Calu3 (cell line): Measurements from ENCODE around the gene ERCC2. TPM values are rescaled to one million over a fixed set of nuclear protein-coding genes. Genes with fewer than 3 reads are reported as not detected.

ENCODE experiments used
- Bru-seq: library from RNA; stranded (reverse); fragments of 400-500 nt; gene quantifications from one replicate; lab custom pipeline; 2021; lab: Mats Ljungman, UMichigan
- BruChase-seq, 2 experiments: library from RNA; stranded (reverse); fragments of 400-500 nt; gene quantifications; one replicate each; lab custom pipeline; 2021; lab: Mats Ljungman, UMichigan
- BruUV-seq: library from RNA; stranded (reverse); fragments of 400-500 nt; replicated peaks from 2 replicates; lab custom pipeline; 2021; lab: Mats Ljungman, UMichigan
- CTCF ChIA-PET: fragments of 300-600 bp; sonication (Branson Sonifier 250); formaldehyde crosslinking; loops from one replicate; lab custom pipeline; 2022; ENCODE audit warnings: antibody characterized with exemption; lab: Charles Lee
- DNase-seq: peaks from one replicate; pipeline ENCODE4 v3.0.0; 2022
- H3K27ac Mint-ChIP-seq: one replicate; pipeline ENCODE4 v1.8.0; 2022; ENCODE audit warnings: mixed read lengths; ENCODE audit not compliant: unreplicated experiment
- H3K27me3 Mint-ChIP-seq: one replicate; pipeline ENCODE4 v1.8.0; 2022; ENCODE audit warnings: mixed read lengths; ENCODE audit not compliant: unreplicated experiment
- H3K36me3 Mint-ChIP-seq: one replicate; pipeline ENCODE4 v1.8.0; 2022; ENCODE audit warnings: mild to moderate bottlenecking, moderate library complexity, mixed read lengths; ENCODE audit not compliant: insufficient read depth, unreplicated experiment
- H3K4me1 Mint-ChIP-seq: one replicate; pipeline ENCODE4 v1.8.0; 2022; ENCODE audit warnings: mild to moderate bottlenecking, low read depth, mixed read lengths; ENCODE audit not compliant: unreplicated experiment
- H3K4me3 Mint-ChIP-seq: one replicate; pipeline ENCODE4 v1.8.0; 2022; ENCODE audit warnings: mild to moderate bottlenecking, low read depth, moderate library complexity, mixed read lengths; ENCODE audit not compliant: unreplicated experiment
- H3K9me3 Mint-ChIP-seq: one replicate; pipeline ENCODE4 v1.8.0; 2022; ENCODE audit warnings: low read depth, mixed read lengths; ENCODE audit not compliant: unreplicated experiment
- intact Hi-C: fragments of 100-400 bp; cut with micrococcal nuclease; formaldehyde crosslinking; loops from one replicate; pipeline ENCODE4 v1.10.0; 2022; ENCODE audit not compliant: unreplicated experiment
- long read RNA-seq: library from polyadenylated mRNA; stranded (forward); transcript quantifications from one replicate; pipeline ENCODE4 v2.0.0, GENCODE V29; 2022
- total RNA-seq: library from RNA; stranded (reverse); gene quantifications from 2 replicates; pipeline ENCODE4 v1.2.3, GENCODE V29; 2022
- TF ChIP-seq, protein P1 (sequence below): fragments of 200-600 bp; IDR thresholded peaks from one replicate; pipeline ENCODE4 v1.8.0; 2022; ENCODE audit warnings: antibody characterized with exemption; ENCODE audit not compliant: unreplicated experiment

Gene ERCC2
- total RNA-seq (56.4 and 57.7 TPM in 2 replicates), Bru-seq, nascent RNA (percentile 54 among the genes with signal in this experiment), BruChase-seq, experiment 1, labeled RNA remaining after a 6-hour chase (percentile 75 among the genes with signal in this experiment), BruChase-seq, experiment 2, labeled RNA remaining after a 2-hour chase (percentile 72 among the genes with signal in this experiment)
- long read RNA-seq, full-length matches to known transcripts: 37 of 60 reads
- long read RNA-seq, partial matches to known transcripts: 6 of 60 reads
- long read RNA-seq, other reads (novel, unspliced or antisense): 17 of 60 reads

DNA sequence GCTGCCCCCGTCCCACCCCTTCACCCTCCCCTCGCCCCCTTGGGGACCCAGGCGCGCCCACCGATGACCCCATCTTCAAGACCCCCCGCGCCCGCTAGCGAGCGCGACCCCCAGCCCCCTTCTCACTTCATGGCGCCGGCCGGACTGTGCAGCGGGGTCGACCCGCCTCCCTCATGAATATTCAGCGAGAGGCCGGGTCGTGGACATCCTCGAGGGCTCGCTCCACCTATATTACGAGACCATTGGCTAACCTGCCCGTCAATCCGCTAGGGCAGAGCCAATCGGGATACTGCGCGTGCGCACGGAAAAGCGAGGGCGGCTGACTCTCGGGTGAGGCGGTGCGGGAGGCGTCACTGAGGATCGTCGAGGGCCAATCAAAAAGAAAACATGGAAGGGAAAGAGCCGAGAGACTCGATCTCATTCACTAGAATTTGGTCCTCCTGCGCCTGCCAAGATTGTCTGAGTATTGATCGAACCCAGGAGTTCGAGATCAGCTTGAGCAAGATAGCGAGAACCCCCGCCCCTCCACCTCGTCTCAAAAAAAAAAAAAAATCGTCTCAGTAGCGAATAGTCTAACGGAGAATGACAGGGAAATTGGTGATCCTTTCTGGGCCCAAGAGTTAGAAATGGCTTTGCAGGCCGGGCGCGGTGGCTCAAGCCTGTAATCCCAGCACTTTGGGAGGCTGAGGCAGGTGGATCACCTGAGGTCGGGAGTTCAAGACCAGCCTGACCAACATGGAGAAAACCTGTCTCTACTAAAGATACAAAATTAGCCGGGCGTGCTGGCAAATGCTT, at the start of gene ERCC2:
TSS of gene ERCC2 (minus strand) at position 164 of the 795 bp plus-strand sequence. CDS start at position 131, 33 bp downstream.
- intact Hi-C loops: no loop called here
- Mint-ChIP-seq H3K4me3 (peak within 1 kb of the TSS; percentile 96), H3K27me3 (no peaks in the 10 kb centered on the region), H3K4me1 (peaks cover 8% of the 10 kb centered on the region), H3K36me3 (peaks cover 27% of the 10 kb centered on the region), H3K9me3 (no peaks in the 10 kb centered on the region), H3K27ac (peak within 1 kb of the TSS; percentile 98)
- CTCF ChIA-PET: interaction anchor here (0.5 to 1.8 kb wide), 4 partner anchors 13 to 192 kb away, joined by 3 to 6 read pairs (median 4); partner anchors contain the start of genes BLOC1S3 and TRAPPC6A
- BruUV-seq: no TSS peak
- DNase-seq: peak; percentile 100
- TF ChIP-seq, protein P1, sequence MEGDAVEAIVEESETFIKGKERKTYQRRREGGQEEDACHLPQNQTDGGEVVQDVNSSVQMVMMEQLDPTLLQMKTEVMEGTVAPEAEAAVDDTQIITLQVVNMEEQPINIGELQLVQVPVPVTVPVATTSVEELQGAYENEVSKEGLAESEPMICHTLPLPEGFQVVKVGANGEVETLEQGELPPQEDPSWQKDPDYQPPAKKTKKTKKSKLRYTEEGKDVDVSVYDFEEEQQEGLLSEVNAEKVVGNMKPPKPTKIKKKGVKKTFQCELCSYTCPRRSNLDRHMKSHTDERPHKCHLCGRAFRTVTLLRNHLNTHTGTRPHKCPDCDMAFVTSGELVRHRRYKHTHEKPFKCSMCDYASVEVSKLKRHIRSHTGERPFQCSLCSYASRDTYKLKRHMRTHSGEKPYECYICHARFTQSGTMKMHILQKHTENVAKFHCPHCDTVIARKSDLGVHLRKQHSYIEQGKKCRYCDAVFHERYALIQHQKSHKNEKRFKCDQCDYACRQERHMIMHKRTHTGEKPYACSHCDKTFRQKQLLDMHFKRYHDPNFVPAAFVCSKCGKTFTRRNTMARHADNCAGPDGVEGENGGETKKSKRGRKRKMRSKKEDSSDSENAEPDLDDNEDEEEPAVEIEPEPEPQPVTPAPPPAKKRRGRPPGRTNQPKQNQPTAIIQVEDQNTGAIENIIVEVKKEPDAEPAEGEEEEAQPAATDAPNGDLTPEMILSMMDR: no peak

DNA sequence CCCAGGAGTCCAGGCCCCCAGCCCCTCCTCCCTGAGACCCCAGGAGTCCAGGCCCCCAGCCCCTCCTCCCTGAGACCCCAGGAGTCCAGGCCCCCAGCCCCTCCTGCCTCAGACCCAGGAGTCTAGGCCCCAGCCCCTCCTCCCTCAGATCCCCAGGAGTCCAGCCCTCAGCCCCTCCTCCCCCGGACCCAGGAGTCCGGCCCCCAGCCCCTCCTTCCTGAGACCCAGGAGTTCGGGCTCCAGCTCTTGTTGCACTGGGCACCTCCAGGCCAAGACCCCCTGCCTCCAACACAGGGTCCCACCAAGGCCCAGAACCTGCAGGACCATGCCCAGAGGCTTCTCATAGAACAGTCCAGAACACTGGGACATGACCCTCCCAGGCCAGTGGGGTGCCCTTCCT, 49.5 kb upstream of the ERCC2 start:
- Mint-ChIP-seq H3K27me3 (no peaks in the 10 kb centered on the region), H3K27ac (no peak overlapping the region), H3K4me3 (no peak overlapping the region), H3K4me1 (peaks cover 24% of the 10 kb centered on the region), H3K36me3 (peaks cover 45% of the 10 kb centered on the region), H3K9me3 (no peaks in the 10 kb centered on the region)
- intact Hi-C loops: no loop called here
- CTCF ChIA-PET: interaction anchor here (0.5 to 0.6 kb wide), 2 partner anchors 16 to 883 kb away, joined by 3 to 4 read pairs; no protein-coding TSS in a partner anchor
- TF ChIP-seq, protein P1: no peak
- no peak for DNase-seq
- no TSS peak for BruUV-seq

DNA sequence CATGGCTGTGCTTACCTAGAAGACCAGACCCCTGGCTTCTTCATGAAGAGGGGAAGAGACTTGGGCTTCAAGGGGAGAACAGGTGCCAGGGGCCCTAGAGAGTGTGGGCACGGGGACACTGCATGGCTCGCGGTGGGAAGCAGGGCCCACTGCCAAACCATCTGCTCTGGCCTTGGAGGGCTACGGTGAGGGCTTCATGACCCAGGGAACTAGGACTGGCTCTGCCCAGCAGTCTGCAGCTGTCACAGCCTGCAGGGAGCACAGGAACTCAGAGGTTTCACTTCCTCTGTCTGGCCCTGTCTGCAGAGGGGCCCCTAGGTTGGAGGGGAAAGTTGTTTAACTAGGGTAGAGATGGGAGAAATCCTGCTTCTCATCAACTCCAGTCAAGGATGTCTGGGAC, 49.0 kb upstream of the ERCC2 start:
- Mint-ChIP-seq H3K9me3 (no peaks in the 10 kb centered on the region), H3K4me1 (peaks cover 23% of the 10 kb centered on the region), H3K4me3 (no peak overlapping the region), H3K27ac (no peak overlapping the region), H3K36me3 (peaks cover 47% of the 10 kb centered on the region), H3K27me3 (no peaks in the 10 kb centered on the region)
- DNase-seq: no peak
- CTCF ChIA-PET: no interaction called here
- intact Hi-C loops: no loop called here
- BruUV-seq: no TSS peak
- TF ChIP-seq, protein P1: no peak

DNA sequence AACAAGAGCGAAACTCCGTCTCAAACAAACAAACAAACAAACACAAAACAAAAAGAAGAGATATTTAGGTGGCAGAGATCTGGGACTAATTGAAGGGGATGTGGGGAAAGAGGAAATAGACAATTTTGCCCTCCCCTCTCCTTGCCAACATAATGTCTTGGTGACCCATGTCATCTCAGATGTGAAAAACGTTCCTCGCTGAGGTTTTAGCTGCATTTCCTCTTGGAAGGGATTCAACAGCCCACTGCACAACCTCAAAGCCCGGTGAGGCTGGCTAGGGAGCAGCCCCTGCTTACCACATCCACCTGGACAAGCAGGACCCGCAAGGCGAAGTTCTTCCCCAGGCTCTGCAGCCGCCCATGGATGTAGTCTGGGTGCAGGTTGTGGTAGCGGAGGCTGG, 48.4 kb upstream of the ERCC2 start:
- H3K36me3 Mint-ChIP-seq: peaks cover 47% of the 10 kb centered on the region
- peaks cover 17% of the 10 kb centered on the region for H3K4me1 Mint-ChIP-seq
- CTCF ChIA-PET: no interaction called here
- H3K9me3 Mint-ChIP-seq: no peaks in the 10 kb centered on the region
- H3K4me3 Mint-ChIP-seq: no peak overlapping the region
- no peak for DNase-seq
- H3K27me3 Mint-ChIP-seq: no peaks in the 10 kb centered on the region
- TF ChIP-seq, protein P1: no peak
- H3K27ac Mint-ChIP-seq: no peak overlapping the region
- intact Hi-C loops: no loop called here
- no TSS peak for BruUV-seq
